DND-41 (cell line): Measurements from ENCODE around the gene SLC35D3.

Source experiments
- CTCF ChIP-seq: IDR thresholded peaks from 2 replicates; pipeline ENCODE4 v1.5.1; 2012; ENCODE audit warnings: borderline replicate concordance, low read length, moderate library complexity, mild to moderate bottlenecking; ENCODE audit not compliant: poor library complexity, severe bottlenecking; ENCODE audit errors: extremely low read depth
- EZH2 ChIP-seq: IDR thresholded peaks from 3 replicates; pipeline ENCODE4 v1.6.1; 2012; ENCODE audit warnings: borderline replicate concordance, low read depth, mild to moderate bottlenecking, moderate library complexity, low read length, inconsistent platforms; ENCODE audit not compliant: severe bottlenecking

GRCh38 chr6:136926383-136926782 is 4.3 kb downstream of the SLC35D3 start:
- TF ChIP-seq EZH2 (no peak), CTCF (no peak)
